Neural crest cell (in vitro differentiated cells): ENCODE data around the gene TUT1. TPM values are rescaled to one million over a fixed set of nuclear protein-coding genes. Genes with fewer than 3 reads are reported as not detected.

ENCODE experiments used
- DNase-seq: peaks from one replicate; pipeline ENCODE4 v3.0.0; 2021; ENCODE audit warnings: low read depth, mixed read lengths, low spot score
- H3K27ac Mint-ChIP-seq: one replicate; pipeline ENCODE4 v1.8.0; 2021; ENCODE audit warnings: mild to moderate bottlenecking, mixed read lengths; ENCODE audit not compliant: unreplicated experiment
- H3K27me3 Mint-ChIP-seq: 2 replicates; pipeline ENCODE4 v1.8.0; 2021; ENCODE audit warnings: low read depth, mild to moderate bottlenecking, mixed read lengths
- H3K36me3 Mint-ChIP-seq: 2 replicates; pipeline ENCODE4 v1.8.0; 2021; ENCODE audit warnings: low read depth, mild to moderate bottlenecking, mixed read lengths
- H3K4me1 Mint-ChIP-seq: 2 replicates; pipeline ENCODE4 v1.8.0; 2021; ENCODE audit warnings: mixed read lengths
- H3K4me3 Mint-ChIP-seq: one replicate; pipeline ENCODE4 v1.8.0; 2021; ENCODE audit warnings: mild to moderate bottlenecking, mixed read lengths
- H3K9me3 Mint-ChIP-seq: 2 replicates; pipeline ENCODE4 v1.8.0; 2021; ENCODE audit warnings: mixed read lengths
- CTCF ChIP-seq: fragments of 200-600 bp; sonication (generic); conservative IDR thresholded peaks from 2 replicates; pipeline ENCODE4 v1.5.0; 2021; ENCODE audit warnings: antibody characterized with exemption, mild to moderate bottlenecking
- long read RNA-seq: library from polyadenylated mRNA; unstranded; transcript quantifications from one replicate; pipeline ENCODE4 v2.0.0, GENCODE V29; 2020
- total RNA-seq: library from RNA; stranded (reverse); gene quantifications from 2 replicates; pipeline ENCODE4 v1.2.1, GENCODE V29; 2021

Gene TUT1
- total RNA-seq, result 18.0 and 20.7 TPM in 2 replicates
- long read RNA-seq, transcript TUT1-202 (9 exons, 2,826 nt), result major isoform, 10 of 11 reads
- long read RNA-seq, partial matches to known transcripts, result 0 of 11 reads
- long read RNA-seq, other reads (novel, unspliced or antisense), result 1 of 11 reads

- Mint-ChIP-seq H3K27me3 (no peaks in the 10 kb centered on the region), H3K36me3 (peaks cover 15% of the 10 kb centered on the region), H3K4me3 (peak within 1 kb of the TSS; percentile 92), H3K9me3 (no peaks in the 10 kb centered on the region), H3K4me1 (peaks cover 32% of the 10 kb centered on the region), H3K27ac (peak within 1 kb of the TSS; percentile 98)
- peak; percentile 91 for DNase-seq
- TF ChIP-seq CTCF, result no peak
These were observed at the start of gene TUT1 for GRCh38 chr11:62591448-62592145. TUT1 (minus strand) TSS chr11:62591523; CDS start chr11:62591485, 38 bp downstream.

- H3K9me3 Mint-ChIP-seq, result no peaks in the 10 kb centered on the region
- no peak for TF ChIP-seq CTCF
- peaks cover 27% of the 10 kb centered on the region for H3K36me3 Mint-ChIP-seq
- H3K27me3 Mint-ChIP-seq, result no peaks in the 10 kb centered on the region
- H3K27ac Mint-ChIP-seq, result peak overlapping the region; percentile 13
- DNase-seq, result no peak
- no peaks in the 10 kb centered on the region for H3K4me1 Mint-ChIP-seq
- H3K4me3 Mint-ChIP-seq, result no peak overlapping the region
These were observed 41.2 kb upstream of the TUT1 start for GRCh38 chr11:62632492-62632891.

- Mint-ChIP-seq H3K4me1 (no peaks in the 10 kb centered on the region), H3K9me3 (no peaks in the 10 kb centered on the region), H3K36me3 (peaks cover 30% of the 10 kb centered on the region), H3K27me3 (no peaks in the 10 kb centered on the region), H3K4me3 (no peak overlapping the region), H3K27ac (no peak overlapping the region)
- DNase-seq, result no peak
- no peak for TF ChIP-seq CTCF
These were observed 36.4 kb upstream of the TUT1 start for GRCh38 chr11:62627713-62628112.

GRCh38 chr11:62622476-62623089, 31.3 kb upstream of the TUT1 start:
- Mint-ChIP-seq H3K36me3 (peaks cover 24% of the 10 kb centered on the region), H3K4me1 (peaks cover 26% of the 10 kb centered on the region), H3K27ac (peak overlapping the region; percentile 98), H3K9me3 (no peaks in the 10 kb centered on the region), H3K4me3 (peak overlapping the region; percentile 88), H3K27me3 (peaks cover 2% of the 10 kb centered on the region)
- DNase-seq, result no peak
- TF ChIP-seq CTCF, result no peak

GRCh38 chr11:62621567-62622470, 30.5 kb upstream of the TUT1 start, which contains the start of gene B3GAT3:
B3GAT3 (minus strand) TSS chr11:62621986; CDS start chr11:62621947, 39 bp downstream.
- Mint-ChIP-seq H3K4me1 (peaks cover 26% of the 10 kb centered on the region), H3K9me3 (no peaks in the 10 kb centered on the region), H3K4me3 (peak within 1 kb of the TSS; percentile 100), H3K36me3 (peaks cover 20% of the 10 kb centered on the region), H3K27ac (peak within 1 kb of the TSS; percentile 99), H3K27me3 (peaks cover 2% of the 10 kb centered on the region)
- DNase-seq, result peak; percentile 94
- peak; percentile 36 for TF ChIP-seq CTCF
